ENCODE data around the gene SPART. TPM values are rescaled to one million over a fixed set of nuclear protein-coding genes. Genes with fewer than 3 reads are reported as not detected.

The SPART gene
- polyA plus RNA-seq, 5 donors, result 72.2 to 105 (median 94.3) TPM

Other genes with a start within 250 kb of the SPART start
- 10 to 100 TPM in 4 of 5 donors, 1 to 10 TPM in 1; 10.0 to 13.2 (median 11.2) TPM for gene DCLK1, start 215.0 kb downstream of the SPART start, polyA plus RNA-seq (ENCODE audit: insufficient read depth in 1 of 5, insufficient read length in 5 of 5, low replicate concordance in 1 of 5)
- 1 to 10 TPM; 1.1 to 5.5 (median 4.5) TPM for gene SOHLH2, start 131.8 kb downstream of the SPART start, polyA plus RNA-seq (ENCODE audit: insufficient read depth in 1 of 5, insufficient read length in 5 of 5, low replicate concordance in 1 of 5)
- 1 to 10 TPM; 4.3 to 9.3 (median 9.1) TPM for gene CCDC169, start 48.6 kb downstream of the SPART start, polyA plus RNA-seq (ENCODE audit: insufficient read depth in 1 of 5, insufficient read length in 5 of 5, low replicate concordance in 1 of 5)
- 1 to 10 TPM; 2.0 to 4.3 (median 3.0) TPM for gene CCNA1, start 86.1 kb upstream of the SPART start, polyA plus RNA-seq (ENCODE audit: insufficient read depth in 1 of 5, insufficient read length in 5 of 5, low replicate concordance in 1 of 5)